HG03575 (cell line): ENCODE results near the gene FAM78B.
A peak's percentile ranks its signal among the peaks of the same experiment; 100 is the strongest.

Experiments
- ATAC-seq: cut with Tn5 transposase; IDR thresholded peaks from one replicate; pipeline ENCODE4 v1.9.1; 2021; ENCODE audit not compliant: unreplicated experiment, insufficient number of reproducible peaks, low FRiP score; ENCODE audit errors: extremely low read depth

Gene FAM78B

DNA sequence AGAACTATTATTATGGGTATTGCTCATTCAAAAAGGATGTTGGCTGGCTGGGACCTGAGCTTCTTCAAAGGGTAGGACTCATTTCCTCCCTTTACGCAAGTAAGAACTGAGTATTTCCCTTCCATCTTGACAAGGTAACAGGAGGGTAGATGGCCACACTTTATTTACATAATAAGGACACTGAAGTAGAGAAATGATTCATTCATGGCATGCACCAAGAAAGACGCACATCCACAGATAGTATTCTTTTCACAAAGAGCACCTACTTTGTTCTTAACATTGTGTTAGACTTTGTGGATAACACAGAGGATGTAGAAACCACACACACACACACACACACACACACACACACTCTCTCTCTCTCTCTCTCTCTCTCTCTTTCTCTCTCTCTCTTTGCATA is 82.9 kb downstream of the FAM78B start:
- ATAC-seq: peak; percentile 88

DNA sequence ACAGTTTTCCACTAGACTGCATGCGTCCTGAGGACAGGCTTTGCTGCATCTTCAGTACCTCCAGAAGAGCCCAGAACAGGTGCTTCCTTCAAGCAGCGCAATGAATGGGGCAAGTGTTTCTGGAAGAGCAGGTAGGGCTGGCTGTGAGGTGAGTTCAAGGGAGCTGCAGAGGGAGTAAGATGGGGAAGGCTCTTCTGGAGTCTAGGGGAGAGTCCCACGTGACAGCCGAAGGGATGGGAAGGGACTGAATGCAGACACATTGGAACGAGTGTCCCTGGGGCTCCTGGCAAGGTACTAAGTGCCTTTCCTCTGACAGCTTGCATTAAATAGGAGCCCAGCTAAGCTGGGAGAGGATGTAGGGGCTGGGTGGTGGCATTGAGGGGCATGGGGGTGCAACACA is 84.2 kb downstream of the FAM78B start:
- no peak for ATAC-seq

DNA sequence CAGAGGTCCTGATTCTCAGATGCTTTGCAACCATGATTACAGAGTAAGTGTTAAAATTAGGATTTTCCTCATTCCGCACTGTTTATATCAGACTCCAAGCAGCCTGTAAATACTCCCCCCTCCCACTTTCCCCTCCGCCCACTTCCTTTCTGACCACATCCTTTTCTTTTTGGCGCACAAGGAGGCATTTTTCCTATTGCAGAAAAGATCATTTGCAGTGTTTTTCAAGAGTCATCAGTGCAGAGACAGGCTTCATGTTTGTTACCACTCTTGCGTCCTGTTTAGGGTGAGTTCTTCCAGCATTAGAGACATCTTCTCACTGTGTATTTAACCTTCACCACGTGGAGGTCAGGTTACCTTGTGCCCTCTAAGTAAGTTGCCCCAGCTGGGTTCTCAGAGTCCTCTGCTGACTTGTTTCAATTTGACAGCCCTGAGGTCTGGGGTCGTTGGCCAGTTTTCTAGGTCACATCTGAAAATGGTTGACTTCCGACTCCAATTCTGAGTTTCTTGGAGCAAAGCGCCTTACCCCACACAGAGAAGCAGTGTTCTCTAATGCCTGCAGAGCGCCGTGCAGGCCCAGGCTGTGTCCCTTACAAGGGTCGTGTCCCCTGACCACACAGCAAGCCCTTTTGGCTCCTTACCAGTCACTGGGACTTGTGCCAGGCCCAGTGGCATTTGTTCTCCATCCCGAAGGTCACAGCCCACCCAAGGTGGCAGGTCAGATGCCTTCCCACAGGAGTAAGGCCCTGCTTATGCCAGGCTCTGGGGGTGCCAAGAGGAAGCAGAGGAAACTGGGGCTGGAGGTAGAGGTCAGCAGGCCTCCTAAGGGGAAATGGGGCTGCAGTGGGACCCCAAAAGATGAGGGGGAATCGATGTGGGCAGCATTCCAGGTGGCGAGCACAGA is 85.6 kb downstream of the FAM78B start:
- no peak for ATAC-seq

DNA sequence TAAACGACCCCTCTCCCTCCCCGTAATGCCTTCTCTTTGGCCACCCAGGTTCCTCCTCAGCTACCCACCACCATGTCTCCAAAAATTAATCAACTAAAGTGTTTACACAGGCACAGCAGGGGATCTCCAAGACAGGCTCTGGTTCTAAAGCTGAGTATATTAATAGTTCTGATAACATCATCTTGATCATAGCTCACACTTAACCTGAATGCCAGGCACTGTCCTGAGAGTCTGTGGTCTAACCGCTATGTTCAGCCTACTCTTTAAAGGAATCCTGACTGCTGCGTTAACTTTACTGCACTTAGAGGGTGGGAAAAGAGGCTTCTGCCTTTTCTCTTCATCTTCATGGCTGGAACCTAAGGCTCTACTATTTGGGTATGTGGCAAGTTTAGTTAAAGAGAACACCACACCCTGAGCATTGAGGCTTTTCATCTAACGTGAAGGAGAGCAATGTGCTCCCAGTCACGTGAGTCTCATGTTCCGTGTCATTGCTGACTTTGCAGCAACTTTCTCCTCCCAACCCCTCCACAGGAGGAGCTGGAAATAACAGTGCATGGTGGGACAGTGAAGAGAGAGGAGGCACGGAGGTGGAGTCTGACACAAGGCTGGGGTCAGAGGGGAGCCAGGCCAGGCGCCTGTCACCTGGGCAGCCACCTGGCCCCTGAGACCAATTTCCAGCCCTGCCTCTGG is 86.4 kb downstream of the FAM78B start:
- no peak for ATAC-seq

DNA sequence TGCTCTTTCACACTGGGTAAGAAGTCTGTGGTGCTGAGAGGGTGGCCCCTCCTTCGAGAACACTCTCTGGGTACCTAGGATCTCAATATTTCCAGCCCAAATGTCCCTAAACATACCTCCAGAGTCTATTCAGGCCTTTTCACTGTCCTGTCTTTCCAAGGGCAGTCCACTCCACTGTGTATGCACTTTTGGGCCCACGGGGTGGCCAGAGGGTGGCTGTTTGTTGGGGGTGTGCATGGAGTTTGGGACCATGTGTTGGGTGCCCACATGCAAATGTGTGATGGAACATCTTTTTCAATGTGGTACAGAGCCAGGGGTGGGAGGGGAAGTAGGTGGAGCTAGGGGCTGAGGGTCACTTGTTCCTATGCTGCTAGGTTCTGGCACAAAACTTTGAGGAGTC is 87.5 kb downstream of the FAM78B start:
- ATAC-seq: no peak

DNA sequence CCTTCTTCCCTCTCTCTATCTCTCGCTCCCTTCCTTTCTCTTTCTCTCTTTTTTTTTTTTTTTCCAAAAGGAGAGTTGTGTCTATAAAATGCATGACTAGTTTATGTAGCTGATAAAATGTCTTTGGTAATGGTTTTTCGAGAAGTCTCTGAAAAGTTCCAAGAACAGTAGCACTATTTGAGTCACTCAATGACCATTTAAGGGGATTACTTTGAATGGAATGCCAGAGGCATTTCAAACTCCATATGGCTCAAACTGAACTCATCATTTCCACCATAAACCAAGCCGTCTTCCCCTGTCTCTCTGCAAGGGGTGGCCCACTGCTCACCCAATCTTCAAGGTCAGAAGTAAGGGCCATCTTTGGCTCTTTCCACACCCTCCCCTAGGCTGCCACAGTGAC is 93.3 kb downstream of the FAM78B start:
- no peak for ATAC-seq

GRCh38 chr1:166069390-166069789 is 97.4 kb downstream of the FAM78B start:
- ATAC-seq: no peak

DNA sequence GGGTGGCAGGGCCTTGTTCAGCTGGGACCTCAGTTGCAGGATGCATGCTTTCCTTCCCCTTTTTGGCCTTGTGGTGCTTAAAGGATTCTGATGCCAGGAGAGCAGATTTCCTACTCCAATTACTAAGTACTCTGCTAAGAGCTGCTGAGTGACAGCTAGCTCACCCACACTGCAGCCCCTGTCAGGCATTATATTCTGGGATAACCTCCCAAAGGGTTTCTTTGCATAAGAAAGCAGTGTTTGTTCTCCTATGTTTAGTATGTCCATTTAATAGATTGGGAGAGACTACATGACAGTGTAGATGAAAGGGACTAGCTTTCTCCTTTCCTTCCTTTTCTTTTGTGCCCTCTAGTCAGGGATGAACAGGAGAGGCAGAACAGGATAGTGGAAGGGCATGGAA is 100.7 kb downstream of the FAM78B start:
- no peak for ATAC-seq

DNA sequence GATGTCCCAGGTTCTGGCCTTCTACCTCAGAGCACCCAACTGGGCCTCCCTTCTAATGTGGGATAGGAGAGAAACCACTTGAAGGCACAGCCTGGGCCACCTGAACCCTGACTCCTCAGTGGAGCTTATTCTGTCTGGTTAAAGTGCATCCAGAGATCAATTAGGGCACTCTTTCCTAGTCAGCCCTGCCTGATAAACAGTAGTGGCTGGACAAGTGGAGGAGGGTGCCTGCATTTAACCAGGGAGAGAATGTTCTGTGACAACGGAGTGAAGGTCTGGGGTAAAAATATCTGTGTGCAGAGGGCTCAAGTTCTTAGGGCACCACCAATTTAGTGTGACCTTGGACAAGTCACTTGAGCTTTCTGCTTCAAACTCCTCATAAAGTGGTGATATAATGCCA is 101.8 kb downstream of the FAM78B start:
- no peak for ATAC-seq

DNA sequence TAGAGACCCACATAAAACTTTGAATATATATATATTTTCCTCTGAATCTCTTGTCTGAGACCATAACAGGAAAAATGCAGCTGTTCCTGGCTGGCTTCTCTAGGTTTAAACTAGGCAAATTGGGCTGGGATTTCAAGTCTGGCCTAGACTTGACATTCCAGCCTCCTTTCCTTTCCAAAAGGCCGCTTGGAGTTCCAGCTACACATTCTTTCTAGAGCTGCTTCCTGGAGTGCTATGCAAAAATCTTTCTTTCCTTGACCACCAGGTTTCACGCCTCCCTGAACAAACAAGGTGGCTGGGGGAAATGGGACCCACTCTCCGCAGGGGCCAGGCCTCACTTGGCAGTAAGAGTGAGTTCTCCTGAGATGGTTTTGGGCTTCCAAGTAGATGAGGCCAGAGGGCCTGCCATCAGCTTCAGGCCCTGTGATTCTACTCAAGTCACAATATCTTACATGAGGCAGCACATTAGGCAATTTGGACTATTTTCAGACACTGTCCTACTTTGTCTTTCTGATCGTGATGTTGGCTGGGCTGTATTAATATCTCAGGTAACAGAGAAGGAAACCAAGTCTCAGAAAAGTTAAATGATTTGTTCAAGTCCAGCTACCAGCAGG is 102.4 kb downstream of the FAM78B start:
- no peak for ATAC-seq

DNA sequence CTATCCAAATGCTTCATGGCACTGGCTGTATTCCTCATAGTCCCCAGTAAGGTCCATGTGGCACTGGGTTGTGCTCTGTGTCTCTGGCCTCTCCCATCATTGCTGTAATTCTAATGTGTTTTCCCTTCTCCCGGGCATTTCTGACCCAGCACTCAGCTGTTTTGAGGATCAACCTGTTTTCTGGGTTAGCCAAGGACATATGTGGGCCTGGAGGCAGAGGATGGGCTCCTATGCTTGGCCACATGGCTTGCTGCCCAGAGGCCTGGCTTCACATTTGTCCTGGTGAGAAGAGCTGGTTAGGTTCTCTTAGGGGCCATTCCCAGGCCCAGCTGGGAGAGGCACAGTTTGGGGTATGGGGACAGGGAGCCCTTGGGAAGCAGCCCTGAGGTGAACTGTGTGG is 103.1 kb downstream of the FAM78B start:
- ATAC-seq: no peak

- no peak for ATAC-seq
Observed at GRCh38 chr1:166062421-166063070, 104.3 kb downstream of the FAM78B start.

GRCh38 chr1:166057650-166058049 is 109.2 kb downstream of the FAM78B start:
- no peak for ATAC-seq

GRCh38 chr1:166053395-166053794 is 113.4 kb downstream of the FAM78B start:
- ATAC-seq: no peak

GRCh38 chr1:166040202-166040997 is 126.4 kb downstream of the FAM78B start:
- ATAC-seq: no peak

DNA sequence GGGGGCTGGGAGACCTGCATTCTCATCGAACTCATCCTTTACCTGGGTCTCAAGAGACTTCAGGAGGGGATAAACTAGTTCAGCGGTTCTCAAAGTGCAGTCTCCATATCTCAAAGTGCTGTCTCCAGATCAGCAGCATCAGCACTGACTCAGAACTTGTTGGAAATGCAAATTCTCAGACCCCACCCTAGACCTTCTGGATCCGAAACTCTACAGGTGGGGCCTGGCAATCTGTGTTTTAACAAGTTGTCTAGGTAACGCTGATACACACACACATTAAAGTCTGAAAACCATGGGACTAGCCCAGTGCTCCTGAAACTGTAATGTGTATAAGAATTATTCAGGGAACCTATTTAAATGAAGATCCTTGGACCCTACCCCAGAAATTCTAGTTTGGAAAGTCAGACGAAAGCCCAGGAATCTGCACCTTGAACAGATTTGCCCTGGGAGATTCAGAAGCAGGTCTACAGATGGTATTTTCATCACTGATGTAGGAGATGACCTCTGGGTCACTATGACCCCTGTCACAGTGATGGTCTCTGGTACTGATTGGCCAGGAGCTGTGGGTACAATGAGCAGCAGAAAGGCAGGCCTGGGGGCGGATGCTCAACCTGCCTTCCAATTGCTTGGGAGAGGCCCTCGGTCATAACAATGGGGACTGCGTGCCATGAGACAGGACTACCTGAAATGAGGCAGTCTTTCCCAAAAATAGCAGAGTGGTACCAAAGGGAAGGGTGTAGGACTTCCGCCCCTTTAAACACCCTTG is 127.2 kb downstream of the FAM78B start:
- no peak for ATAC-seq

DNA sequence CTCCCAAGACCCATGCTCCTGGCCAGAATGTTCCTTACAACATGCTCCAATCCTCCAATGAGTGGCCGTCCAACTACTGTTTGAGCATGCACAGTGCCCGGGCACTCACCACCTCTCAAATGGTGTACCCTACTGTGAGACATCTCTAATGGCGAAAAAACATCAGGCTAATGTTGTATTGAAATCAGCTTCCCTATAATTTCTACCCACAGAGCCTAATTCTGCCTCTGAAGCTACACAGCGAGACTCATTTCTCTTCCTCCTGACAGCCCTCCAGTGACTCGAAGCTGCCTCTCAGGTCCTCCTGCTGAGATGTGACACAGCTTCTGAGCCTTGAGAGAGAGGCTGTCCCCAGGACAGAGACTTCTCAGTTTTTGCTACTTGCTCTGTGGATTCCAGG is 130.7 kb downstream of the FAM78B start:
- no peak for ATAC-seq
